MCF 10A (cell line): ENCODE results near the gene TF. TPM values are rescaled to one million over a fixed set of nuclear protein-coding genes. Genes with fewer than 3 reads are reported as not detected.
A peak's percentile ranks its signal among the peaks of the same experiment; 100 is the strongest.

Experiments used
- BruUV-seq: library from RNA; stranded (reverse); fragments of 400-500 nt; replicated peaks from 2 replicates; lab custom pipeline; 2021; lab: Mats Ljungman, UMichigan
- CTCF ChIA-PET: fragments of 300-600 bp; sonication (Branson Sonifier 250); formaldehyde crosslinking; extraction: SDS; loops from one replicate; lab custom pipeline; 2021; ENCODE audit warnings: antibody characterized with exemption, inconsistent platforms; lab: Yijun Ruan, JAX
- POLR2A ChIA-PET: fragments of 300-600, 350-650 bp; sonication (Branson Sonifier 250); formaldehyde crosslinking; extraction: SDS; loops from one replicate; lab custom pipeline; 2020; ENCODE audit warnings: antibody characterized with exemption, inconsistent platforms; lab: Yijun Ruan, JAX
- DNase-seq: peaks from one replicate; pipeline ENCODE4 v3.0.0-alpha.2; 2018; ENCODE audit not compliant: unreplicated experiment
- H3K27ac Mint-ChIP-seq: one replicate; pipeline ENCODE4 v1.8.0; 2022; ENCODE audit warnings: mild to moderate bottlenecking, low read depth, mixed read lengths; ENCODE audit not compliant: unreplicated experiment
- H3K27me3 Mint-ChIP-seq: one replicate; pipeline ENCODE4 v1.8.0; 2022; ENCODE audit warnings: mixed read lengths; ENCODE audit not compliant: insufficient read depth, unreplicated experiment
- H3K36me3 Mint-ChIP-seq: one replicate; pipeline ENCODE4 v1.8.0; 2022; ENCODE audit warnings: mild to moderate bottlenecking, moderate library complexity, mixed read lengths; ENCODE audit not compliant: insufficient read depth, unreplicated experiment
- H3K4me1 Mint-ChIP-seq: one replicate; pipeline ENCODE4 v1.8.0; 2022; ENCODE audit warnings: mixed read lengths; ENCODE audit not compliant: insufficient read depth, unreplicated experiment
- H3K4me3 Mint-ChIP-seq: one replicate; pipeline ENCODE4 v1.8.0; 2022; ENCODE audit warnings: mild to moderate bottlenecking, moderate library complexity, mixed read lengths; ENCODE audit not compliant: unreplicated experiment
- H3K9me3 Mint-ChIP-seq: one replicate; pipeline ENCODE4 v1.8.0; 2022; ENCODE audit warnings: mixed read lengths; ENCODE audit not compliant: unreplicated experiment
- intact Hi-C: fragments of 100-400 bp; cut with micrococcal nuclease; formaldehyde crosslinking; loops from 2 replicates; pipeline ENCODE4 v1.14.1; 2022
- total RNA-seq: library from RNA; stranded (reverse); gene quantifications from 2 replicates; pipeline ENCODE4 v1.2.3, GENCODE V29; 2022
- TF ChIP-seq, protein P1 (sequence below): fragments of 200-600 bp; IDR thresholded peaks from one replicate; pipeline ENCODE4 v1.8.0; 2022; ENCODE audit warnings: antibody characterized with exemption, mild to moderate bottlenecking; ENCODE audit not compliant: unreplicated experiment

TF gene
- total RNA-seq, 1 experiment from 2014 or later = 0.19 TPM

- H3K9me3 Mint-ChIP-seq = no peaks in the 10 kb centered on the region
- no peaks in the 10 kb centered on the region for H3K27me3 Mint-ChIP-seq
- peaks cover 92% of the 10 kb centered on the region for H3K36me3 Mint-ChIP-seq
- TF ChIP-seq, protein P1, sequence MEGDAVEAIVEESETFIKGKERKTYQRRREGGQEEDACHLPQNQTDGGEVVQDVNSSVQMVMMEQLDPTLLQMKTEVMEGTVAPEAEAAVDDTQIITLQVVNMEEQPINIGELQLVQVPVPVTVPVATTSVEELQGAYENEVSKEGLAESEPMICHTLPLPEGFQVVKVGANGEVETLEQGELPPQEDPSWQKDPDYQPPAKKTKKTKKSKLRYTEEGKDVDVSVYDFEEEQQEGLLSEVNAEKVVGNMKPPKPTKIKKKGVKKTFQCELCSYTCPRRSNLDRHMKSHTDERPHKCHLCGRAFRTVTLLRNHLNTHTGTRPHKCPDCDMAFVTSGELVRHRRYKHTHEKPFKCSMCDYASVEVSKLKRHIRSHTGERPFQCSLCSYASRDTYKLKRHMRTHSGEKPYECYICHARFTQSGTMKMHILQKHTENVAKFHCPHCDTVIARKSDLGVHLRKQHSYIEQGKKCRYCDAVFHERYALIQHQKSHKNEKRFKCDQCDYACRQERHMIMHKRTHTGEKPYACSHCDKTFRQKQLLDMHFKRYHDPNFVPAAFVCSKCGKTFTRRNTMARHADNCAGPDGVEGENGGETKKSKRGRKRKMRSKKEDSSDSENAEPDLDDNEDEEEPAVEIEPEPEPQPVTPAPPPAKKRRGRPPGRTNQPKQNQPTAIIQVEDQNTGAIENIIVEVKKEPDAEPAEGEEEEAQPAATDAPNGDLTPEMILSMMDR = no peak
- no peak for DNase-seq
- H3K27ac Mint-ChIP-seq = peak overlapping the region; percentile 73
- no TSS peak for BruUV-seq
- intact Hi-C loops = loop anchor here (5.0 to 10.0 kb wide), 3 partner anchors 399 to 1083 kb away; no protein-coding TSS in a partner anchor
- H3K4me3 Mint-ChIP-seq = no peak overlapping the region
- ChIA-PET CTCF (interaction anchor here (0.6 kb wide), 1 partner anchor 224 kb away, joined by 4 read pairs; no protein-coding TSS in a partner anchor), POLR2A (interaction anchor here (0.6 kb wide), 1 partner anchor 381 kb away, joined by 3 read pairs; no protein-coding TSS in a partner anchor)
- H3K4me1 Mint-ChIP-seq = peaks cover 18% of the 10 kb centered on the region
These were observed 69.2 kb downstream of the TF start for GRCh38 chr3:133815386-133815785.

GRCh38 chr3:133820129-133820528, 73.9 kb downstream of the TF start:
- ChIA-PET POLR2A (interaction anchor here (0.6 to 0.7 kb wide), 2 partner anchors 178 to 1162 kb away, joined by 3 to 4 read pairs; no protein-coding TSS in a partner anchor), CTCF (interaction anchor here (0.6 to 2.2 kb wide), 11 partner anchors 12 to 668 kb away, joined by 3 to 20 read pairs (median 4); no protein-coding TSS in a partner anchor)
- Mint-ChIP-seq H3K27me3 (no peaks in the 10 kb centered on the region), H3K27ac (no peak overlapping the region), H3K4me1 (peaks cover 16% of the 10 kb centered on the region), H3K9me3 (no peaks in the 10 kb centered on the region), H3K4me3 (no peak overlapping the region), H3K36me3 (peaks cover 53% of the 10 kb centered on the region)
- TF ChIP-seq, protein P1 = no peak
- BruUV-seq = TSS peak; percentile 60
- no peak for DNase-seq
- intact Hi-C loops = no loop called here

- no peaks in the 10 kb centered on the region for H3K27me3 Mint-ChIP-seq
- intact Hi-C loops = no loop called here
- TF ChIP-seq, protein P1 = no peak
- H3K9me3 Mint-ChIP-seq = no peaks in the 10 kb centered on the region
- ChIA-PET POLR2A (interaction anchor here (0.7 kb wide), 2 partner anchors 165 to 429 kb away, joined by 3 to 4 read pairs; no protein-coding TSS in a partner anchor), CTCF (interaction anchor here (0.5 to 2.2 kb wide), 11 partner anchors 13 to 677 kb away, joined by 3 to 20 read pairs (median 4); partner anchors contain the start of gene TOPBP1)
- BruUV-seq = no TSS peak
- no peak for DNase-seq
- peaks cover 44% of the 10 kb centered on the region for H3K36me3 Mint-ChIP-seq
- peaks cover 13% of the 10 kb centered on the region for H3K4me1 Mint-ChIP-seq
- no peak overlapping the region for H3K4me3 Mint-ChIP-seq
- H3K27ac Mint-ChIP-seq = no peak overlapping the region
These were observed 74.9 kb downstream of the TF start for GRCh38 chr3:133820889-133821675.
